Raji (cell line): ENCODE results near the gene BMPR1A.

Source experiments
- POLR2A ChIP-seq: IDR thresholded peaks from 2 replicates; pipeline ENCODE4 v1.6.1; 2011; ENCODE audit warnings: low read depth, low read length, control low read depth; ENCODE audit not compliant: insufficient read depth

Gene BMPR1A

GRCh38 chr10:86723009-86723408, 33.4 kb upstream of the BMPR1A start:
- TF ChIP-seq POLR2A, result no peak

DNA sequence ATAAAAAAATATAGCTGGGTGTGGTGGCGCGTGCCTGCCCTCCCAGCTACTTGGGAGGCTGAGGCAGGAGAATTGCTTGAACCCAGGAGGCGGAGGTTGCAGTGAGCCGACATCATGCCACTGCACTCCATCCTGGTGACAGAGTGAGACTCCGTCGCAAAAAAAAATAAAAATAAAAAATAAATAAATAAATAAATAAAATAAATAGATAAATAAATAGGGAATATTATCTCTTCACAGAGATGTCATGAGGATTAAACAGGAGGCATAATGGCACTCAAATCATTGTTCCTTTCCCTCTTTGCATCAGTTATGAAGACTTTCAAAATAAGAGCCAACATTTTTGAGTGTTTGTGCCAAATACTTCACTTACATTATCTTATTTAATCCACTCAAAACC, 32.0 kb upstream of the BMPR1A start:
- no peak for TF ChIP-seq POLR2A

DNA sequence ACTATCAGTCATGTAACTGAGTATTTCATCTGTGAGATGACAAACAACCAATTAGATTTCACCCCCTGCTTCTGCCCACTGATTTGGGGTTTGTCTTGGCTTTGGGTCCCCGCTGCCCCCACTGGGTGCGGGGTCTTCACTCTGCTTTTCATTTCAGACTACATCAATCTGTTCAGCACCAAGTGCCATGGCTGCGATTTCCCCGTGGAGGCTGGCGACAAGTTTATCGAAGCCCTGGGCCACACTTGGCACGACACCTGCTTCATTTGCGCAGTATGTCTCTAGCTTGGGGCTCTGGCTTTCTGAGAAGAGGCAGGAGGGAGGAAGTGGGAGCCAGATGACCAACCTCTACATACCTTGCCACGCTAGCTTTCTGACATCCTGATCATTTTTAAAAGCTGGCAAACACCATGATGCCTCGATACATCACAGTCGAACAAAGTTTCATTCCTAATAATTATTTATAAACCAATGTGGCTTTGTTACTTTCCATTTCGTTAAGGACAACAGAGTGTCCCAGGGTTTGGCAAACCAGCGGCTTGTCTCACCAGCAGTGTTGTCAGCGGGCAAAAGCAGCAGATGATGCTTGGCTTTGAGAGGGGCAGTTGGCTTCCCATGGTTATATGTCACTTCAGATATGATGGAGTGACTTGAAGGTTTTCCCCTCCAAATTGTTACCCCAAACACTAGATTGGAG, 30.3 kb upstream of the BMPR1A start:
- no peak for TF ChIP-seq POLR2A

DNA sequence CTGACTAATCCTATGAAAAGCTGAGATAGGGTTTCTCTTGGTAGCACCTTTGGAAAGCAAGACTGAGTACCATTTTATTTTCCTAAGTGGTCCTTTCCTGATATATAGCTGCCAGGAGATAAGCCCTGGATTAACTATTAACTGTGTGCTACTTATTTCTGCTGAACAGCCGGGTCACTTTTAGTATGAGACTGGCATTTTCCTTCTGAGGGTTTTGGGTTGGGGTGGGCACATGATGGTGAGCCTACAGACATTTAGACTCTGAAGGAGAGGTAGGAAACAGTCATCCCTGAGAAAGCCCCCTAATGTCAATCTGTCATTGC, 29.8 kb upstream of the BMPR1A start:
- no peak for TF ChIP-seq POLR2A

GRCh38 chr10:86727470-86727869, 28.9 kb upstream of the BMPR1A start:
- no peak for TF ChIP-seq POLR2A

- TF ChIP-seq POLR2A, result no peak
Observed at GRCh38 chr10:86728056-86728455, 28.4 kb upstream of the BMPR1A start.

DNA sequence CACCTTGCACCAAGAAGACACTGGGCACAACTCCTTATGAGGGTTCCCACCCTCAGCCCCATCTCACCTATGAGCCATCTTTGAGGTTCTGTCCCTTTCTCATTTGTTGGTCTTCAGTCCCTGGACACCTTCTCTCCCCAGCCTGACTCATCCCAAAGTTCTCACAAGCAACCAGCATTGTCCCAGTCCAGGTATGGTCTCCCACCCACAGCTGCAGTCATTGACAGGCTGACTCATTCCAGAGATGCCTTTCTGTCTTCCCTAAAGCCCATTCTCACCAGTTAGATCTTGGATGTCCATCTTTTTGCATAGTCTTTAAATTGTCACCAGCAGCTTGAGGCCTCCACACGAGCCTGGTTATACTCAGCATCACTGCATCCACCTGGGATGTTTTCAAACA, 26.7 kb upstream of the BMPR1A start:
- TF ChIP-seq POLR2A, result no peak

GRCh38 chr10:86730227-86730626, 26.2 kb upstream of the BMPR1A start:
- TF ChIP-seq POLR2A, result no peak

GRCh38 chr10:86732771-86733170, 23.6 kb upstream of the BMPR1A start:
- no peak for TF ChIP-seq POLR2A

DNA sequence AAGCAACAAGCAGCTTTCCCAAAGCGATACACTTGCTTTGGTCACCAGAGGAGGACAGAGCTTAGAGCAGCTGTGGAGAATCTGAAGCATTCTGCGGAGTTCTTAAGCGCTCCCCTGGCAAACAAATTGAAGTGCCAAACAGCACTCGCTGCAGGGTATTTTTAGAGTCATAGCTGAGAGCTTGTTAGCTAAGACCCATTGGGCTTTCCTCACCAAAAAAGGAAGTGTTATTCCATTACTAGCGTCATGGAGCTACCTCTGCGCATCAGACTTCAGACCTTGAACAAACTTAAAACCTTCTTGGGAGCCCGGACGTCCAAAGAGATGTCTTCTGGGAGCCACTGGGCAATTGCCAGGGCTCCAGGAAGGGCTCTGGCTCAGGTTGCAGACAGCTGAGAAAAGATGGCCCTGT, 23.2 kb upstream of the BMPR1A start:
- TF ChIP-seq POLR2A, result no peak

DNA sequence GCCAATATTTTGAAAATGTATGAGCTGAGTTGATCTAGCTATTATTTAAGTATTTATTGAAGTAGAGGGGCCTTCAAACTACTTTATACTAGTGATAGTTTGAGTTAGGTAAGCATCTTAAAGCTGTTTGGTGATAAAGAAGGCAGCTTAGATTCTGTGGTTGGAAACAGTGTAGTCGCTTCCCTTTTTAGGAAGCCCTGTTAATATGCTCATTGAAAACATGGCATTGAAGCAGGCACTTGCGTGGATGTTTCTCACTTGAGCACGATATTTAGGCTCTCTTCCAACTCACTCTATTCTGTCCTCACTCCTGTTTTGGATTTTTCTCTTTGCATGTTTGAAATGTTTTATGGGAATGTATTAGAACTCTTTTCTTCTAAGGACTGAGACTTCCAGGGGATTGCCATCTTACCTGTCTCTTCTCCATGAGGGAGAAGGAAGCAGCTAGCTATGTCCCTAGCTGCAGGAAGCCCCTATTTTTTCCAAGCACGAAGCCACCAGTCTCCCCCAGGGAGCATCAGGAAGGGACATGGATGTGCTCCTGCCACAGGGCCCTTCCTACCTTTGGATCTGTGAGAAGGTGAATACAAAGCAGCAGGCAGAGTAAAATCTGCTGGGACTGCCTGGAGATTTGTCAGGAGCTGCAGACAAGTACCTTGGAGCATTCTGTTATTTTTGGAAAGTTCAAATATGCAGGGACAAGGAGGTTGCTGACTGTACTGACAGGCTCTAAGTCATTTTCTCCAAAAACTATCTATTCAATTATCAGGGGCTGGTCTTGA, 22.0 kb upstream of the BMPR1A start:
- no peak for TF ChIP-seq POLR2A

GRCh38 chr10:86742230-86742629, 14.2 kb upstream of the BMPR1A start:
- no peak for TF ChIP-seq POLR2A

DNA sequence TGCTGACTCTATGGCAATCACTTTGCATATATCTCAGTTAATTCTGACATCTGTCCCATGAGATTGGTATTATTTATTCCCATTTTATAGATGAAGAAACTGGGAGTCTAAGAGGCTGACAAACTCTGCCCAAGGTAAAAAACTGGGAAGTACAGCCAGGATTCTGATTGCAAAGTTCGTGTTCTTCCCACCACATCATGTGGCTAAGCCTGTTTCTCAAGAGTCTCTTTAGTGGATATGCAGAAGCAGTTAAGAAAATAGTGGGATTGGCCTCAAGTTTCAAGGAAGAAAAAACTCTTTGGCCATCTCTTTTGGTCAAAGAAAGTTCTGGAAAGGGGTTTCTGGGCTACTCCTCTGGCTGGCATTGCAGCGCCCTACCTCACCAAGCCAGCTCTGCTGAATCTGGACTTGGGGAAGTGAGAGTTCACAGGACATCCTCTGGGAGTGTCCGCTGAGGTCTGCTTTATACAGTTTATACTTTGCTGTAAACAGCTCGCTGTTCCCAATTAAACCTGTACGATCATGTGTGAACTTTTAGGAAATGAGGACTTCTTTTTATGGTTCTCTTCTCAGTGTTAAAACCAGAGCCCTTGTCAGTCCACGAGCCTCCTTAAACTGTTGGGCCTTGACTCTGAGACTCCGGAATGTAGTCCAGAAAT, 12.2 kb upstream of the BMPR1A start:
- TF ChIP-seq POLR2A, result no peak

DNA sequence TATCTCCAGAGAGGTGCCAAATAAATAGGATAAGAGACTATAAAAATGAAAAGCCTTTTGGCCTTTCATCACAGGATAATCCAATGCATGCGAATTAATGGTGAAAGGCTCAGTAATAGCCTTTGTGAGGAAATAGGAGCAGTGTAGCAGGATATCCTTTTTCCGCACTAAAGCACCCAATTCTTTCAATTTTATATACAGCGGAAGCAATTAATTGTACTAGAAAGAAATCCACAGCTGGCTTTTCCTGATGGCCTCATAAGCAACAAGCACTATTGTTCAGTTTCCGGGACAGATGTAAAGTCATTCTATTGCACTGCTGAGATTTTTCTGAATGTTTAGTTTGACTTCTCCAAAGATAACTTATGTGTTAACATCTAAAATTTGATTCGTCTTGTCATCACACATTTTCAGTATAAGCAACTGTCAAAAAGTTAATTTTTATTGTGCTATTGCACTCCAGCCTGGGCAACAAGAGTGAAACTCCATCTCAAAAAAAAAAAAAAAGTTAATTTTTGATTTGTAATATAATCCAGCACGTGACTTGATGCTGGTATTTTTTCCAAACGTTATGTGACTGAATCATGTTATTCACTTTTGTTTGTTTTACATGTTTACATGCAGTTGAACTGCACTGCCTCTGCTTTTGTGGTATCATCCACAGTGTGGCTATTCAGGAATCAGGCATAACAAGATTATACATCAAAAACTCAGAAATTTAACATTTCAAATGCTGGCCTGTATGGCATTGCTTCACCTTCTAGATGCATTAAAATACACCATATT, 8.4 kb upstream of the BMPR1A start:
- no peak for TF ChIP-seq POLR2A

DNA sequence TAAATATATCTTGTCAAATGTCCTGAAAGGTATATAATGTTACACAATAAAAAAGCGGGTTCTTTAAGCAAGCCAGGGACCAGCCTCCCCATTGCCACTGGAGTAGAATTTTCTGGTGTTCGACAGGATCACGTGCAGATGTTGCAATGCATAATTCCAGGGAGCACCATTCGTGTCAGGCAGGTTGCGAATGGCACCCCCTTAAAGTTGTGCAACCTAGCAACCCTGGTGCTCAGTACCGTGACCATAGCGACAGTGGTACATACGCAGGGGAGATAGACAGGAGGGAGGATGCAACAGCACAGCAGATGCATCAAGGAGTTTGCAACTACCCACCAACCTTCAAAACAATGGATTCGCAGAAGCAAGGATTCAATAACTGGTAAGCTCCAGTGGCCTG, 6.6 kb upstream of the BMPR1A start:
- no peak for TF ChIP-seq POLR2A
